ENCODE measurements around the gene DUOX1. TPM values are rescaled to one million over a fixed set of nuclear protein-coding genes. Genes with fewer than 3 reads are reported as not detected.

Gene DUOX1
- polyA plus RNA-seq, 1 of the 3 experiments (the other 2 are of a cell fraction), result not detected

GRCh38 chr15:45200799-45201556 is 71.2 kb downstream of the DUOX1 start (continued):
- TF ChIP-seq TEAD4 (IDR thresholded peaks at IDR 0.05; ENCODE audit: borderline replicate concordance, insufficient read depth) (peak; percentile 70), IRF3 (IDR thresholded peaks at IDR 0.05; ENCODE audit: low read depth, low read length) (no peak), FOXM1 (IDR thresholded peaks at IDR 0.05; ENCODE audit: low read depth) (no peak), MEF2A (IDR thresholded peaks at IDR 0.05; ENCODE audit: borderline replicate concordance, low read depth) (no peak), MAX (IDR thresholded peaks at IDR 0.05; ENCODE audit: low read depth) (no peak), NRF1 (IDR thresholded peaks at IDR 0.05; ENCODE audit: low read depth, low read length) (no peak), REST (IDR thresholded peaks at IDR 0.05; ENCODE audit: low read depth, low read length) (0 out of 2 replicates have a peak, but pooled peaks have one; percentile 18), USF1 (IDR thresholded peaks at IDR 0.05; ENCODE audit: borderline replicate concordance, low read depth) (no peak), GABPA (IDR thresholded peaks at IDR 0.05; ENCODE audit: low read depth) (no peak; the same call in 1 of the 2 replicates), ELF1 (IDR thresholded peaks at IDR 0.05) (no peak), MXI1 (IDR thresholded peaks at IDR 0.05; ENCODE audit: low read depth, low read length) (no peak), GATA2 (CRISPR knock-in tag; IDR thresholded peaks at IDR 0.05) (no peak; the same call in 1 of the 2 replicates), EP300 (IDR thresholded peaks at IDR 0.05; ENCODE audit: borderline replicate concordance in 1 of 2, low read depth in 1 of 2, low read length in 1 of 2) (peak in 1 of 2 experiments; percentile 37; a peak in 1 of 4 replicates), TAF1 (IDR thresholded peaks at IDR 0.05; ENCODE audit: borderline replicate concordance, low read depth, low read length) (peak; percentile 30; the same call in 1 of the 2 replicates), CTCF (IDR thresholded peaks at IDR 0.05) (no peak)
